OCI-LY1 (cell line): ENCODE measurements around the gene LIMA1.

Experiments
- EZH2 ChIP-seq: fragments of 200-600 bp; sonication (generic), shearing (Covaris generic); IDR thresholded peaks from 2 replicates; pipeline ENCODE4 v1.8.0; 2017; ENCODE audit warnings: borderline replicate concordance, mixed run types, mild to moderate bottlenecking, antibody characterized with exemption, low read length, moderate library complexity, mixed read lengths
- TF ChIP-seq, protein P1 (sequence below): fragments of 200-600 bp; sonication (generic), shearing (Covaris generic); IDR thresholded peaks from 2 replicates; pipeline ENCODE4 v1.5.1; 2017; ENCODE audit warnings: mild to moderate bottlenecking, antibody characterized with exemption, low read length, moderate library complexity, mixed read lengths

- TF ChIP-seq, protein P1, sequence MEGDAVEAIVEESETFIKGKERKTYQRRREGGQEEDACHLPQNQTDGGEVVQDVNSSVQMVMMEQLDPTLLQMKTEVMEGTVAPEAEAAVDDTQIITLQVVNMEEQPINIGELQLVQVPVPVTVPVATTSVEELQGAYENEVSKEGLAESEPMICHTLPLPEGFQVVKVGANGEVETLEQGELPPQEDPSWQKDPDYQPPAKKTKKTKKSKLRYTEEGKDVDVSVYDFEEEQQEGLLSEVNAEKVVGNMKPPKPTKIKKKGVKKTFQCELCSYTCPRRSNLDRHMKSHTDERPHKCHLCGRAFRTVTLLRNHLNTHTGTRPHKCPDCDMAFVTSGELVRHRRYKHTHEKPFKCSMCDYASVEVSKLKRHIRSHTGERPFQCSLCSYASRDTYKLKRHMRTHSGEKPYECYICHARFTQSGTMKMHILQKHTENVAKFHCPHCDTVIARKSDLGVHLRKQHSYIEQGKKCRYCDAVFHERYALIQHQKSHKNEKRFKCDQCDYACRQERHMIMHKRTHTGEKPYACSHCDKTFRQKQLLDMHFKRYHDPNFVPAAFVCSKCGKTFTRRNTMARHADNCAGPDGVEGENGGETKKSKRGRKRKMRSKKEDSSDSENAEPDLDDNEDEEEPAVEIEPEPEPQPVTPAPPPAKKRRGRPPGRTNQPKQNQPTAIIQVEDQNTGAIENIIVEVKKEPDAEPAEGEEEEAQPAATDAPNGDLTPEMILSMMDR, result no peak
- no peak for TF ChIP-seq EZH2
Measured at GRCh38 chr12:50198829-50199228, 84.5 kb downstream of the LIMA1 start.
